ENCODE results near the gene IMMT.

- TF ChIP-seq CTCF (IDR thresholded peaks at IDR 0.05; ENCODE audit: low read depth, low read length), result no peak
- TF ChIP-seq POLR2A (IDR thresholded peaks at IDR 0.05; ENCODE audit: extremely low read depth, insufficient read length), result no peak
Observed at GRCh38 chr2:86194751-86195054, 559 bp downstream of the IMMT start.

Data from NB4 (cell line).